ENCODE results near the gene GALNT1.

The GALNT1 gene

GRCh38 chr18:35619464-35619863 lies 37.9 kb downstream of the GALNT1 start:
- no peak overlapping the region for H3K4me3 ChIP-seq (ENCODE audit: low read depth in 1 of 2, low read length in 2 of 2)
- H3K9ac ChIP-seq (ENCODE audit: low read length) = no peak overlapping the region
- peaks cover 35% of the 10 kb centered on the region for H3K4me1 ChIP-seq (ENCODE audit: insufficient read depth, low read length)
- no peaks in the 10 kb centered on the region for H3K9me3 ChIP-seq (ENCODE audit: low read length)
- no peak overlapping the region for H3K27ac ChIP-seq (ENCODE audit: low read depth, low read length)
- H3K27me3 ChIP-seq (ENCODE audit: control insufficient read depth in 1 of 2, insufficient read depth in 2 of 2, low read length in 2 of 2) = no peaks in the 10 kb centered on the region
- H3K36me3 ChIP-seq (ENCODE audit: insufficient read depth, low read length) = no peaks in the 10 kb centered on the region

GRCh38 chr18:35619941-35620340 lies 38.4 kb downstream of the GALNT1 start:
- H3K9me3 ChIP-seq (ENCODE audit: low read length) = no peaks in the 10 kb centered on the region
- H3K27me3 ChIP-seq (ENCODE audit: control insufficient read depth in 1 of 2, insufficient read depth in 2 of 2, low read length in 2 of 2) = no peaks in the 10 kb centered on the region
- H3K4me3 ChIP-seq (ENCODE audit: low read depth in 1 of 2, low read length in 2 of 2) = no peak overlapping the region
- H3K27ac ChIP-seq (ENCODE audit: low read depth, low read length) = no peak overlapping the region
- peaks cover 39% of the 10 kb centered on the region for H3K4me1 ChIP-seq (ENCODE audit: insufficient read depth, low read length)
- no peak overlapping the region for H3K9ac ChIP-seq (ENCODE audit: low read length)
- H3K36me3 ChIP-seq (ENCODE audit: insufficient read depth, low read length) = no peaks in the 10 kb centered on the region

- no peak overlapping the region for H3K27ac ChIP-seq (ENCODE audit: low read depth, low read length)
- H3K9ac ChIP-seq (ENCODE audit: low read length) = no peak overlapping the region
- H3K9me3 ChIP-seq (ENCODE audit: low read length) = no peaks in the 10 kb centered on the region
- no peaks in the 10 kb centered on the region for H3K36me3 ChIP-seq (ENCODE audit: insufficient read depth, low read length)
- no peaks in the 10 kb centered on the region for H3K27me3 ChIP-seq (ENCODE audit: control insufficient read depth in 1 of 2, insufficient read depth in 2 of 2, low read length in 2 of 2)
- H3K4me3 ChIP-seq (ENCODE audit: low read depth in 1 of 2, low read length in 2 of 2) = no peak overlapping the region
- H3K4me1 ChIP-seq (ENCODE audit: insufficient read depth, low read length) = peaks cover 44% of the 10 kb centered on the region
Measured at GRCh38 chr18:35620765-35621164, 39.2 kb downstream of the GALNT1 start.

- Histone ChIP-seq H3K27ac (ENCODE audit: low read depth, low read length) (no peak overlapping the region), H3K4me1 (ENCODE audit: insufficient read depth, low read length) (peaks cover 32% of the 10 kb centered on the region), H3K9ac (ENCODE audit: low read length) (no peak overlapping the region), H3K9me3 (ENCODE audit: low read length) (no peaks in the 10 kb centered on the region), H3K4me3 (ENCODE audit: low read depth in 1 of 2, low read length in 2 of 2) (no peak overlapping the region), H3K36me3 (ENCODE audit: insufficient read depth, low read length) (no peaks in the 10 kb centered on the region), H3K27me3 (ENCODE audit: control insufficient read depth in 1 of 2, insufficient read depth in 2 of 2, low read length in 2 of 2) (no peaks in the 10 kb centered on the region)
Measured at GRCh38 chr18:35623255-35623654, 41.7 kb downstream of the GALNT1 start.

- H3K9me3 ChIP-seq (ENCODE audit: low read length) = no peaks in the 10 kb centered on the region
- H3K4me1 ChIP-seq (ENCODE audit: insufficient read depth, low read length) = peaks cover 25% of the 10 kb centered on the region
- H3K27ac ChIP-seq (ENCODE audit: low read depth, low read length) = no peak overlapping the region
- H3K9ac ChIP-seq (ENCODE audit: low read length) = no peak overlapping the region
- no peaks in the 10 kb centered on the region for H3K36me3 ChIP-seq (ENCODE audit: insufficient read depth, low read length)
- no peaks in the 10 kb centered on the region for H3K27me3 ChIP-seq (ENCODE audit: control insufficient read depth in 1 of 2, insufficient read depth in 2 of 2, low read length in 2 of 2)
- H3K4me3 ChIP-seq (ENCODE audit: low read depth in 1 of 2, low read length in 2 of 2) = no peak overlapping the region
Measured at GRCh38 chr18:35624146-35624545, 42.6 kb downstream of the GALNT1 start.

- H3K9me3 ChIP-seq (ENCODE audit: low read length) = no peaks in the 10 kb centered on the region
- H3K27me3 ChIP-seq (ENCODE audit: control insufficient read depth in 1 of 2, insufficient read depth in 2 of 2, low read length in 2 of 2) = no peaks in the 10 kb centered on the region
- H3K4me1 ChIP-seq (ENCODE audit: insufficient read depth, low read length) = peaks cover 14% of the 10 kb centered on the region
- H3K9ac ChIP-seq (ENCODE audit: low read length) = no peak overlapping the region
- no peak overlapping the region for H3K4me3 ChIP-seq (ENCODE audit: low read depth in 1 of 2, low read length in 2 of 2)
- no peaks in the 10 kb centered on the region for H3K36me3 ChIP-seq (ENCODE audit: insufficient read depth, low read length)
- H3K27ac ChIP-seq (ENCODE audit: low read depth, low read length) = no peak overlapping the region
Measured at GRCh38 chr18:35625232-35625631, 43.7 kb downstream of the GALNT1 start.

- Histone ChIP-seq H3K27ac (ENCODE audit: low read depth, low read length) (peak overlapping the region; percentile 15), H3K27me3 (ENCODE audit: control insufficient read depth in 1 of 2, insufficient read depth in 2 of 2, low read length in 2 of 2) (no peaks in the 10 kb centered on the region), H3K36me3 (ENCODE audit: insufficient read depth, low read length) (no peaks in the 10 kb centered on the region), H3K4me1 (ENCODE audit: insufficient read depth, low read length) (peaks cover 13% of the 10 kb centered on the region), H3K9me3 (ENCODE audit: low read length) (no peaks in the 10 kb centered on the region), H3K4me3 (ENCODE audit: low read depth in 1 of 2, low read length in 2 of 2) (no peak overlapping the region), H3K9ac (ENCODE audit: low read length) (no peak overlapping the region)
Measured at GRCh38 chr18:35633761-35634160, 52.2 kb downstream of the GALNT1 start.

- Histone ChIP-seq H3K9ac (ENCODE audit: low read length) (no peak overlapping the region), H3K4me1 (ENCODE audit: insufficient read depth, low read length) (peaks cover 13% of the 10 kb centered on the region), H3K36me3 (ENCODE audit: insufficient read depth, low read length) (no peaks in the 10 kb centered on the region), H3K4me3 (ENCODE audit: low read depth in 1 of 2, low read length in 2 of 2) (no peak overlapping the region), H3K27ac (ENCODE audit: low read depth, low read length) (peak overlapping the region; percentile 15), H3K9me3 (ENCODE audit: low read length) (no peaks in the 10 kb centered on the region), H3K27me3 (ENCODE audit: control insufficient read depth in 1 of 2, insufficient read depth in 2 of 2, low read length in 2 of 2) (no peaks in the 10 kb centered on the region)
Measured at GRCh38 chr18:35634323-35634722, 52.8 kb downstream of the GALNT1 start.

- no peaks in the 10 kb centered on the region for H3K36me3 ChIP-seq (ENCODE audit: insufficient read depth, low read length)
- no peaks in the 10 kb centered on the region for H3K9me3 ChIP-seq (ENCODE audit: low read length)
- H3K4me3 ChIP-seq (ENCODE audit: low read depth in 1 of 2, low read length in 2 of 2) = no peak overlapping the region
- H3K4me1 ChIP-seq (ENCODE audit: insufficient read depth, low read length) = peaks cover 13% of the 10 kb centered on the region
- no peaks in the 10 kb centered on the region for H3K27me3 ChIP-seq (ENCODE audit: control insufficient read depth in 1 of 2, insufficient read depth in 2 of 2, low read length in 2 of 2)
- H3K27ac ChIP-seq (ENCODE audit: low read depth, low read length) = no peak overlapping the region
- no peak overlapping the region for H3K9ac ChIP-seq (ENCODE audit: low read length)
Measured at GRCh38 chr18:35635170-35635569, 53.6 kb downstream of the GALNT1 start.

GRCh38 chr18:35637227-35637626 lies 55.7 kb downstream of the GALNT1 start:
- Histone ChIP-seq H3K9me3 (ENCODE audit: low read length) (no peaks in the 10 kb centered on the region), H3K27me3 (ENCODE audit: control insufficient read depth in 1 of 2, insufficient read depth in 2 of 2, low read length in 2 of 2) (no peaks in the 10 kb centered on the region), H3K4me3 (ENCODE audit: low read depth in 1 of 2, low read length in 2 of 2) (no peak overlapping the region), H3K9ac (ENCODE audit: low read length) (no peak overlapping the region), H3K27ac (ENCODE audit: low read depth, low read length) (no peak overlapping the region), H3K4me1 (ENCODE audit: insufficient read depth, low read length) (peaks cover 13% of the 10 kb centered on the region), H3K36me3 (ENCODE audit: insufficient read depth, low read length) (no peaks in the 10 kb centered on the region)

- no peak overlapping the region for H3K4me3 ChIP-seq (ENCODE audit: low read depth in 1 of 2, low read length in 2 of 2)
Measured at GRCh38 chr18:35639296-35639695, 57.8 kb downstream of the GALNT1 start.

GRCh38 chr18:35641467-35641866 lies 59.9 kb downstream of the GALNT1 start:
- Histone ChIP-seq H3K27ac (ENCODE audit: low read depth, low read length) (no peak overlapping the region), H3K4me1 (ENCODE audit: insufficient read depth, low read length) (no peaks in the 10 kb centered on the region), H3K9me3 (ENCODE audit: low read length) (no peaks in the 10 kb centered on the region), H3K4me3 (ENCODE audit: low read depth in 1 of 2, low read length in 2 of 2) (no peak overlapping the region), H3K9ac (ENCODE audit: low read length) (no peak overlapping the region), H3K36me3 (ENCODE audit: insufficient read depth, low read length) (no peaks in the 10 kb centered on the region), H3K27me3 (ENCODE audit: control insufficient read depth in 1 of 2, insufficient read depth in 2 of 2, low read length in 2 of 2) (no peaks in the 10 kb centered on the region)

More at GRCh38 chr18:35639296-35639695, 57.8 kb downstream of the GALNT1 start:
- Histone ChIP-seq H3K9ac (ENCODE audit: low read length) (no peak overlapping the region), H3K27ac (ENCODE audit: low read depth, low read length) (no peak overlapping the region), H3K36me3 (ENCODE audit: insufficient read depth, low read length) (no peaks in the 10 kb centered on the region), H3K27me3 (ENCODE audit: control insufficient read depth in 1 of 2, insufficient read depth in 2 of 2, low read length in 2 of 2) (no peaks in the 10 kb centered on the region), H3K9me3 (ENCODE audit: low read length) (no peaks in the 10 kb centered on the region), H3K4me1 (ENCODE audit: insufficient read depth, low read length) (peaks cover 11% of the 10 kb centered on the region)

Measured in muscle layer of colon (tissue), 2 donors.